Body of pancreas (tissue), 4 donors: ENCODE data around the gene PXYLP1. TPM values are rescaled to one million over a fixed set of nuclear protein-coding genes. Genes with fewer than 3 reads are reported as not detected.

Experiments used
- ATAC-seq: fragments of 150-250 bp; one replicate; pipeline ENCODE4 v1.9.1; 2016
- DNase-seq, 4 donors: peaks; one replicate each; pipeline ENCODE4 v3.0.0-alpha.2; 2019
- H3K27ac ChIP-seq, 4 donors: fragments of 200-600 bp; sonication (generic); 1 replicate in 3 of 4; 2 replicates in 1 of 4; pipeline versions ENCODE4 v1.5.1 to v1.6.1; 2016 to 2019; ENCODE audit warnings: mild to moderate bottlenecking in 1 of 4, mixed read lengths in 1 of 4, moderate library complexity in 1 of 4
- H3K27me3 ChIP-seq, 2 donors: fragments of 200-600 bp; sonication (generic); one replicate each; pipeline ENCODE4 v1.6.0; 2016; ENCODE audit warnings: mild to moderate bottlenecking in 1 of 2
- H3K36me3 ChIP-seq, 2 donors: fragments of 200-600 bp; sonication (generic); replicated peaks in 1 of 2; 2 replicates each; pipeline ENCODE4 v1.5.1; 2016; ENCODE audit warnings: low read depth in 2 of 2; ENCODE audit not compliant: insufficient read depth in 1 of 2
- H3K4me1 ChIP-seq: fragments of 200-600 bp; sonication (generic); one replicate; pipeline ENCODE4 v1.6.0; 2016
- H3K4me3 ChIP-seq, 2 donors: fragments of 200-600 bp; sonication (generic); 1 replicate in 1 of 2; 2 replicates in 1 of 2; pipeline ENCODE4 v1.5.1; 2016 to 2019
- H3K9me3 ChIP-seq, 3 donors: fragments of 200-600 bp; sonication (generic); 1 replicate in 2 of 3; 2 replicates in 1 of 3; pipeline ENCODE4 v1.5.1; 2016
- CTCF ChIP-seq, 7 experiments: fragments of 450-650 bp in 4 of 7; fragments of 200-600 bp in 3 of 7; sonication (generic) in 3 of 7; IDR thresholded peaks; one replicate each; pipeline ENCODE4 v1.5.1; 2016 to 2019; ENCODE audit warnings: antibody characterized with exemption in 7 of 7
- POLR2A ChIP-seq, 3 donors: fragments of 450-650 bp; IDR thresholded peaks; one replicate each; pipeline ENCODE4 v1.6.1; 2016; ENCODE audit warnings: antibody characterized with exemption in 3 of 3, mild to moderate bottlenecking in 2 of 3
- WGBS, 2 donors: methylation state at CpG; one replicate each; pipeline ENCODE4 v1.1.5; 2017; 5-methylcytosine and 5-hydroxymethylcytosine counted together
- intact Hi-C: fragments of 100-400 bp; cut with DNase I; formaldehyde crosslinking; loops from one replicate; pipeline ENCODE4 v1.15.1; 2023
- total RNA-seq, 2 donors: library from RNA; depleted of rRNA; stranded (reverse); fragments of >200 nt; gene quantifications; one replicate each; pipeline ENCODE4 v1.1.0, GENCODE V29; 2016

PXYLP1 gene
- total RNA-seq, 2 donors from 2014 or later = 9.9 to 10.5 TPM

DNA sequence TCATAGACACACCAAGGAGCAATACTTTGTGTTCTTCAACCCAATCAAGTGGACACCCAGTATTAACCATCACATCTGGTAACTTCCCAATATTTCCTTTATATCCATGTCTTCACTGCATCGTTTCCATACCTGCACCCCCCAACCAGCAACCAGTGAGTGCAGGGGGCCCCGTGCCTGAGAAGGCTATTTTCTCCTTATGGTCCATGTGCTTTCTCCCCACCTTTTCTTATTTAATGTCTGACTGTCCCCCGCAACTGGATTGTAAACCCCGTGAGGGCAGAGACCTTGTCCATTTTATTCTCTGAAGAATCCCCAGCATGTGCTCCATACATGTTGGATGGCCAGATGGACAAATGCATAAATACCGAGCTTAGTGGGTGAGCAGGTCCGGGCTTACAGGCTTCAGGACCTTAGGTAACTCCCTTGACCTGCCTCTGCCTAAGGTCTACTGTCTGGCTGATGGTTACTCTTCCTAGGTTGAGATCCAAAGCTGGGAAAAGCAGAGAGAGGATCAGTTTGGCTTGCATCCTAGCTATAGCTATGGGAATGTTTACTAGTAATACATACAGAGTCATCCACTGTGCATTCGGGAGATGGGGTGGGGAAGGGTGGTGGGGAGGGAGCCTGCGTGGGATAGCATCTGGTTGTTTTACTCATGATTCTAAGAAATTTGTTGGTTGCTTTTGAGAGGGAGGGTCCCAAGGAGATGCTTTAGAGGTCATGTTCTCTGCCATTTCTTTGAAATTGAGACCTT lies 41.5 kb downstream of the PXYLP1 start:
- Histone ChIP-seq H3K27ac (no peak overlapping the region), H3K36me3 (no peaks in the 10 kb centered on the region), H3K27me3 (no peaks in the 10 kb centered on the region), H3K4me1 (peaks cover 13% of the 10 kb centered on the region), H3K9me3 (no peaks in the 10 kb centered on the region), H3K4me3 (no peak overlapping the region)
- no peak for DNase-seq
- 93 to 94% methylated on average over 8 of the region's 8 CpGs for WGBS, 2 donors
- no peak for ATAC-seq
- intact Hi-C loops = no loop called here
- TF ChIP-seq CTCF (IDR thresholded peaks at IDR 0.05) (no peak), POLR2A (IDR thresholded peaks at IDR 0.05) (no peak)

- no peaks in the 10 kb centered on the region for H3K9me3 ChIP-seq
- TF ChIP-seq POLR2A (IDR thresholded peaks at IDR 0.05) (no peak), CTCF (IDR thresholded peaks at IDR 0.05) (no peak)
- ATAC-seq = no peak
- H3K27me3 ChIP-seq = no peaks in the 10 kb centered on the region
- H3K4me1 ChIP-seq = peaks cover 13% of the 10 kb centered on the region
- no peak overlapping the region for H3K27ac ChIP-seq
- no peak overlapping the region for H3K4me3 ChIP-seq
- WGBS, 2 donors = 89 to 91% methylated on average over 9 to 15 of the region's 15 CpGs
- DNase-seq = no peak
- intact Hi-C loops = no loop called here
- H3K36me3 ChIP-seq = no peaks in the 10 kb centered on the region
Observed at GRCh38 chr3:141273700-141274410, 42.2 kb downstream of the PXYLP1 start.

- H3K36me3 ChIP-seq = no peaks in the 10 kb centered on the region
- H3K27ac ChIP-seq = no peak overlapping the region
- TF ChIP-seq POLR2A (IDR thresholded peaks at IDR 0.05) = no peak
- TF ChIP-seq CTCF (IDR thresholded peaks at IDR 0.05) = no peak
- H3K27me3 ChIP-seq = no peaks in the 10 kb centered on the region
- intact Hi-C loops = no loop called here
- no peak overlapping the region for H3K4me3 ChIP-seq
- DNase-seq (no peak), ATAC-seq (no peak)
- H3K9me3 ChIP-seq = no peaks in the 10 kb centered on the region
- peaks cover 13% of the 10 kb centered on the region for H3K4me1 ChIP-seq
- WGBS, 2 donors = 89 to 93% methylated on average over 10 of the region's 10 CpGs
Observed at GRCh38 chr3:141274411-141275031, 42.9 kb downstream of the PXYLP1 start.

DNA sequence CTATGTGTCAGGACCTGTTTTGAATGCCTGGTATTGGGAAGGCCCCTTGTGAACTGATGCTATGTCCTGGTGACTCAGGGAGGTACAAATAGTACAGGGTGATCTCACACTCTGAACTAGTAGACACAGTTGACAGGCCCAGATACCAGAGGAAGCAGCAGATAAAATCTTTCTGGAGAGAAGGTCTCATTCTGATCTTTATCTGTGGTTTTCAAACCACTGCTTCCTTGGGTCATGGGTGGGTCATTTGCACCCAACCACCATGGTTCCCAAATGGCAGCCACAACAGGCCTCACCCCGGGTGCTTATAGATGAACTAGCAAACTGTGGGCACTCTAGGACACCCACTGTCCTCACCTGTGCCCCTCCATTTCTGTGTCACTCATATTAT lies 43.4 kb downstream of the PXYLP1 start:
- intact Hi-C loops = no loop called here
- no peak for ATAC-seq
- H3K27ac ChIP-seq = no peak overlapping the region

More for the DNA sequence above, 43.4 kb downstream of the PXYLP1 start:
- DNase-seq = no peak
- H3K9me3 ChIP-seq = no peaks in the 10 kb centered on the region
- WGBS, 2 donors = 60 to 71% methylated on average over 1 of the region's 1 CpG
- no peaks in the 10 kb centered on the region for H3K27me3 ChIP-seq
- H3K36me3 ChIP-seq = no peaks in the 10 kb centered on the region
- H3K4me1 ChIP-seq = peaks cover 13% of the 10 kb centered on the region
- TF ChIP-seq CTCF (IDR thresholded peaks at IDR 0.05) (no peak), POLR2A (IDR thresholded peaks at IDR 0.05) (no peak)
- H3K4me3 ChIP-seq = no peak overlapping the region
